ENCODE data around the gene SPIRE1. TPM values are rescaled to one million over a fixed set of nuclear protein-coding genes. Genes with fewer than 3 reads are reported as not detected.

SPIRE1 gene
- total RNA-seq, 4 donors from 2014 or later: 37.4 to 50.8 (median 43.0) TPM

DNA sequence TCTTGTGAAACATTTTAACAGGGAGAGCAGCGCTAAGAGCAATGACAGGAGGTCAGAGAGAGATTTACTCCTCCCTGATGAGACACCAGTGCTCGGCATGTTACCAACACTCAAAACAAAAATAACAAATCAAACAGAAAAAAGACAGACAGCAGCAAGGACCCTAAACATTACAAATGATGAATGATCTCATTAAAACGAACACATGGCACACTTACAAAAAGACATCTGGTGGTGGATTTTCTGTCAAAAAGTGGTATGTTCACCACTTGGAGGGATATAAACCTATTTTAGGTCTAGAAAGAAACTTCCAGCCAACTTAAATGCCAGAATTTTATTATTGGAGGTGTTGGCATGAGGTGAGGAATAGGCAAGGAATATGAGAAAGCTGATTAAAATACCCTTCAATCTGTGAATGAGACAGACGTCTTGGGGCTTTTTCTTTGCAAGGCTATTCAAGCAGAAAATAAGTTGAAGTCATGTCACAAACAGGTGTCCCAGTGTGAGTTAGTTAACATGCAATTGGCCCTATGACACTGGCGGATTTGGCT is 137.4 kb downstream of the SPIRE1 start:
- Histone ChIP-seq H3K36me3 (no peaks in the 10 kb centered on the region), H3K4me1 (peaks cover 0 to 48% (median 0%) of the 10 kb centered on the region in 3 donors), H3K9me3 (no peaks in the 10 kb centered on the region), H3K27ac (peak overlapping the region in 1 of 4 donors; percentile 30), H3K4me3 (no peak overlapping the region), H3K27me3 (no peaks in the 10 kb centered on the region)
- no peak for TF ChIP-seq POLR2AphosphoS5 (IDR thresholded peaks at IDR 0.05)
- TF ChIP-seq EP300 (IDR thresholded peaks at IDR 0.05): no peak
- TF ChIP-seq POLR2A (IDR thresholded peaks at IDR 0.05): no peak
- TF ChIP-seq CTCF (IDR thresholded peaks at IDR 0.05): no peak
- ATAC-seq: no peak
- 33 to 34% methylated on average over 4 to 5 of the region's 5 CpGs for WGBS, 2 donors (ENCODE audit: low coverage in 1 of 2)

DNA sequence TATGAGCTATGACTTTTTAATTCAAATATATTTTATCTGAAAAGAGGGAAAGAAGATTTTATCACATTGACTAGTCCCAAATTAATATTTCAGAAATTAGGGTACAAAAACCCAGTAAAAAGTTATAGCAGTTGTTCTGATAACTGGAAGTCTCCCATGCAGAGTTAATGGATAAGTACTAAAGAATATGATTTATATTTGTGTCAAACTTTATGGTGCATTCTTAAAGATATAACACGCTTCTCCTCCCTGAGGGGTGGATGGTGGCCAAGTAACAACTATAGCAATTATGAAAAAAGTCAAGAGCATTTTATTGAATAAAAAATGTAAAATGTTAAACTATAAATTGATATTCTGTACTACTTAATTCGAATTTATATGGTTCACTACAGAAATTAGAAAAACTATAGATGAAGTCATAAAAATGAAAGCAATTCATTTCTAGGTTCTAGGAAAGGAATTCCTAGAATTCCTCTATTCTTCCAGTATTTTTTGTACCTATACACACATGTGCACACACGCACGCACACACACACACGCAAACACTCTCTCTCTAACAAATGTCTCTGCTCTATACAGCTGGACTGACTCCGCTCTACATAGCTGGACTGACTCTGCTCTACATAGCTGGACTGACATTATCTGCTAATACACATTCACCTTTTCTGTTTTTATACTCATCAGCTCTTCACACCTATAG is 138.9 kb downstream of the SPIRE1 start:
- H3K27ac ChIP-seq: no peak overlapping the region
- H3K4me3 ChIP-seq: no peak overlapping the region
- no peaks in the 10 kb centered on the region for H3K9me3 ChIP-seq
- TF ChIP-seq POLR2AphosphoS5 (IDR thresholded peaks at IDR 0.05): no peak
- no peak for TF ChIP-seq EP300 (IDR thresholded peaks at IDR 0.05)
- no peak for TF ChIP-seq CTCF (IDR thresholded peaks at IDR 0.05)
- TF ChIP-seq POLR2A (IDR thresholded peaks at IDR 0.05): no peak
- H3K36me3 ChIP-seq: no peaks in the 10 kb centered on the region
- no peak for ATAC-seq
- H3K27me3 ChIP-seq: no peaks in the 10 kb centered on the region
- peaks cover 0 to 50% (median 0%) of the 10 kb centered on the region in 3 donors for H3K4me1 ChIP-seq
- 86 to 93% methylated on average over 5 to 6 of the region's 6 CpGs for WGBS, 2 donors (ENCODE audit: low coverage in 1 of 2)

GRCh38 chr18:12518326-12518725 is 139.6 kb downstream of the SPIRE1 start:
- Histone ChIP-seq H3K27me3 (no peaks in the 10 kb centered on the region), H3K9me3 (no peaks in the 10 kb centered on the region), H3K4me3 (no peak overlapping the region), H3K27ac (no peak overlapping the region), H3K36me3 (no peaks in the 10 kb centered on the region), H3K4me1 (peaks cover 0 to 50% (median 0%) of the 10 kb centered on the region in 3 donors)
- WGBS, 2 donors (ENCODE audit: low coverage in 1 of 2): 100% methylated on average over 2 of the region's 2 CpGs; no CpG with 5 or more reads in 1 of the 2 donors
- no peak for ATAC-seq
- TF ChIP-seq POLR2AphosphoS5 (IDR thresholded peaks at IDR 0.05): no peak
- TF ChIP-seq EP300 (IDR thresholded peaks at IDR 0.05): no peak
- TF ChIP-seq CTCF (IDR thresholded peaks at IDR 0.05): no peak
- no peak for TF ChIP-seq POLR2A (IDR thresholded peaks at IDR 0.05)

GRCh38 chr18:12517142-12517825 is 140.6 kb downstream of the SPIRE1 start:
- peaks cover 0 to 50% (median 0%) of the 10 kb centered on the region in 3 donors for H3K4me1 ChIP-seq

More at GRCh38 chr18:12517142-12517825, 140.6 kb downstream of the SPIRE1 start:
- no peak overlapping the region for H3K27ac ChIP-seq
- H3K27me3 ChIP-seq: no peaks in the 10 kb centered on the region
- no peak overlapping the region for H3K4me3 ChIP-seq
- WGBS, 2 donors (ENCODE audit: low coverage in 1 of 2): 89 to 92% methylated on average over 1 of the region's 1 CpG
- H3K36me3 ChIP-seq: peaks cover 0 to under 1% of the 10 kb centered on the region in 2 donors
- no peaks in the 10 kb centered on the region for H3K9me3 ChIP-seq
- no peak for ATAC-seq
- TF ChIP-seq CTCF (IDR thresholded peaks at IDR 0.05) (no peak), POLR2A (IDR thresholded peaks at IDR 0.05) (no peak), POLR2AphosphoS5 (IDR thresholded peaks at IDR 0.05) (no peak), EP300 (IDR thresholded peaks at IDR 0.05) (no peak)
